ENCODE results near the gene SMOC2. TPM values are rescaled to one million over a fixed set of nuclear protein-coding genes. Genes with fewer than 3 reads are reported as not detected.

SMOC2 gene
- polyA plus RNA-seq, 1 experiment = not detected

DNA sequence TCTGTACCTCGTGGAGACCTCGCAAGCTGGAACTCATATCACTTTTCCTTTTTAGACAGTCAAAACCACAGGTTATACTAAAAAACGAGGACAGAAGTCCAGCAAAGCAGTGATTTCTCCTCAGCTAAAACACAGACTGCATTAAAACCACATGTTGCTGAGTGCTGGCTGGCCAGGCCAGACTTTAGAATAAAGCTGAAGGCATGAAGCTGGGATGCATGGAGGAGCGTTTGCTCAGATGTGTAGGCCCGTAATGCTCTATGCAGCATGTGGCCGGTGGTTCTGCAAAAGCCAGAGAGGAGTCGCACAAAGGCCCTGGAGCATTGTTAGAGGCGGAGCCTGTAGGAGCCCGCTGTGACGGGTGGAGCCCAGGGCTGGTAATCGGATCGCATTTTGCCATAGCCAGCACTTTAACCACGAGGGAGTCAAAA is 83.6 kb downstream of the SMOC2 start:
- no peak for DNase-seq (ENCODE audit: low read depth, low spot score)
- H3K27ac ChIP-seq (ENCODE audit: low read depth, low read length) = no peak overlapping the region
- no peak overlapping the region for H3K4me3 ChIP-seq (ENCODE audit: low read depth, low read length)
- H3K9me3 ChIP-seq (ENCODE audit: control insufficient read depth, insufficient read depth, low read length) = peaks cover 59% of the 10 kb centered on the region
- POLR2A ChIA-PET = no interaction called here
- TF ChIP-seq, protein P1, sequence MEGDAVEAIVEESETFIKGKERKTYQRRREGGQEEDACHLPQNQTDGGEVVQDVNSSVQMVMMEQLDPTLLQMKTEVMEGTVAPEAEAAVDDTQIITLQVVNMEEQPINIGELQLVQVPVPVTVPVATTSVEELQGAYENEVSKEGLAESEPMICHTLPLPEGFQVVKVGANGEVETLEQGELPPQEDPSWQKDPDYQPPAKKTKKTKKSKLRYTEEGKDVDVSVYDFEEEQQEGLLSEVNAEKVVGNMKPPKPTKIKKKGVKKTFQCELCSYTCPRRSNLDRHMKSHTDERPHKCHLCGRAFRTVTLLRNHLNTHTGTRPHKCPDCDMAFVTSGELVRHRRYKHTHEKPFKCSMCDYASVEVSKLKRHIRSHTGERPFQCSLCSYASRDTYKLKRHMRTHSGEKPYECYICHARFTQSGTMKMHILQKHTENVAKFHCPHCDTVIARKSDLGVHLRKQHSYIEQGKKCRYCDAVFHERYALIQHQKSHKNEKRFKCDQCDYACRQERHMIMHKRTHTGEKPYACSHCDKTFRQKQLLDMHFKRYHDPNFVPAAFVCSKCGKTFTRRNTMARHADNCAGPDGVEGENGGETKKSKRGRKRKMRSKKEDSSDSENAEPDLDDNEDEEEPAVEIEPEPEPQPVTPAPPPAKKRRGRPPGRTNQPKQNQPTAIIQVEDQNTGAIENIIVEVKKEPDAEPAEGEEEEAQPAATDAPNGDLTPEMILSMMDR (IDR thresholded peaks at IDR 0.05; ENCODE audit: low read depth, low read length) = no peak
- CTCF ChIA-PET = no interaction called here
- no peaks in the 10 kb centered on the region for H3K27me3 ChIP-seq (ENCODE audit: control insufficient read depth, insufficient read depth, low read length)

DNA sequence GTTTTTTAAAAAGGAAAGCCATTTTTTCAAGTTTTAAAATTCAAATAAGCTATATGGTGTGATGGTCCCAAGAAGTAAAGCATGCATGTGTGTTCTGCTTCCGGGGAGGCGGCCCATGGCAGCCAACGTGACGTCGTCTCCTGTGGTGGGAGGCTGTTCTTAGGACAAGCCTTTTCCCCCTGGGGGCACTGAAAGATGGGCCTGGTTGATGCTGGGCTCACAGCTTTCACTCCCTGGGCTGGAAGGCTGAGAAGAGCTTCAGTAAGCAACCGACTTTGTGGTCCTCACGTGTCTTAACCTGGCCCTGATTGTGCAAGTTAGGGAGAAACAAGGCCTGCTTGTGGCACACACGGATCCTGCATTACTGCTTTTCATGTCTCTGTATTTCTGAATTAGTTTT is 84.1 kb downstream of the SMOC2 start:
- Histone ChIP-seq H3K9me3 (ENCODE audit: control insufficient read depth, insufficient read depth, low read length) (peaks cover 59% of the 10 kb centered on the region), H3K27ac (ENCODE audit: low read depth, low read length) (no peak overlapping the region), H3K4me3 (ENCODE audit: low read depth, low read length) (no peak overlapping the region), H3K27me3 (ENCODE audit: control insufficient read depth, insufficient read depth, low read length) (no peaks in the 10 kb centered on the region)
- TF ChIP-seq, protein P1 (IDR thresholded peaks at IDR 0.05; ENCODE audit: low read depth, low read length) = no peak
- POLR2A ChIA-PET = no interaction called here
- DNase-seq (ENCODE audit: low read depth, low spot score) = no peak
- CTCF ChIA-PET = no interaction called here

DNA sequence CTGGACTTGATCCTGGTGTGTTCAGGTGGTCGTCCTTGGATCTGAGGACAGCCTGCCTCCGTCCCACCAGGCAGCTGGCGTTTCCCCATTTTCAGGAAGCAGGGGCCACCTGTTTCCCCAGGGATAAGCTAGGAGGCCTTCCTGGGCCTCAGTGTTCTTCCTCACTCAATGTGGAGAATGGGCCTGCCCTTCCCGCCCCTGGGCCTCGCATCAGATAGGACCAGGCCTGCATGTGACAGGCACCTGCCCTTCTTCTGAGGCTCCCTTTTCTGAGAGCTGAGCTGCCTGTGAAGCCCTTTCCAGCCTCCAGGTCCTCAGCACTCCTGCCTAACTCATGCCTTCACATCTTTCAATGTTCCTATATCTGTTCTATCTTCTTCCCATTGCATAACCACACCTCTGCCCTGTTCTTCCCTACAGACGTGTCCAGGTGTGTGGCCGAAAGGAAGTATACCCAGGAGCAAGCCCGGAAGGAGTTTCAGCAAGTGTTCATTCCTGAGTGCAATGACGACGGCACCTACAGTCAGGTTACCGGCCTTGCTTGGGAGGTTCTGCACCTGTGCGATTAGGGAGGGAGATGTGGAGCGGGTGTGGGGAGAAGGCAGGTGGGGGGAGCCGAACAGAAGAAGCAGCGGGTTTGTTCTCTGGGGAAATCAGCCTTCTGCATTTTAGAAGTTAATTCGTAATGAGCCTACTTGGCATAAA is 85.1 kb downstream of the SMOC2 start:
- H3K27ac ChIP-seq (ENCODE audit: low read depth, low read length) = no peak overlapping the region
- ChIA-PET POLR2A (no interaction called here), CTCF (no interaction called here)
- H3K4me3 ChIP-seq (ENCODE audit: low read depth, low read length) = no peak overlapping the region
- DNase-seq (ENCODE audit: low read depth, low spot score) = no peak
- peaks cover 60% of the 10 kb centered on the region for H3K9me3 ChIP-seq (ENCODE audit: control insufficient read depth, insufficient read depth, low read length)
- TF ChIP-seq, protein P1 (IDR thresholded peaks at IDR 0.05; ENCODE audit: low read depth, low read length) = no peak
- H3K27me3 ChIP-seq (ENCODE audit: control insufficient read depth, insufficient read depth, low read length) = no peaks in the 10 kb centered on the region

DNA sequence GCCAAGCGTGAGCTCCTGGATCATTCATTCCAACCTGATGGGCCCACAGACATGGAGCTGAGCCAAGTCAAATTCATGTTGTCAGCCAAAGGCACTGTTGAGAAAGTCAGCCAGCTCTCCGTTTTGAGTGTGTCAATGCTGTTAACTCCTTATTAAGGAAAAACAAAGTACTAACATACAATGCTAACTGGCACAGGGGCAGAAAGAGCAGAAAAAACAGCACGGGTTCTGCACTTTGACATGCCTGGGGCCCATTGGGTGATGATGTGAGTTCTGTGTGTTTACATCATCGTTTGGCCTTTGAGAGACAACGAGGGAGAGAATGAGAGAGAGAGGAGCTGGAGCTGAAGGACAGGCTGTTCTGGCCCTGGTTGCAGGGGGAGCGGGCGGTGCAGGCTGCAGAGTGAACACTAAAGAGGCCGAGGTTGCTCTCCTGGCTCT is 85.9 kb downstream of the SMOC2 start:
- peaks cover 61% of the 10 kb centered on the region for H3K9me3 ChIP-seq (ENCODE audit: control insufficient read depth, insufficient read depth, low read length)
- POLR2A ChIA-PET = no interaction called here
- no peak for DNase-seq (ENCODE audit: low read depth, low spot score)
- CTCF ChIA-PET = no interaction called here
- TF ChIP-seq, protein P1 (IDR thresholded peaks at IDR 0.05; ENCODE audit: low read depth, low read length) = no peak
- H3K27me3 ChIP-seq (ENCODE audit: control insufficient read depth, insufficient read depth, low read length) = no peaks in the 10 kb centered on the region
- no peak overlapping the region for H3K27ac ChIP-seq (ENCODE audit: low read depth, low read length)
- H3K4me3 ChIP-seq (ENCODE audit: low read depth, low read length) = no peak overlapping the region

DNA sequence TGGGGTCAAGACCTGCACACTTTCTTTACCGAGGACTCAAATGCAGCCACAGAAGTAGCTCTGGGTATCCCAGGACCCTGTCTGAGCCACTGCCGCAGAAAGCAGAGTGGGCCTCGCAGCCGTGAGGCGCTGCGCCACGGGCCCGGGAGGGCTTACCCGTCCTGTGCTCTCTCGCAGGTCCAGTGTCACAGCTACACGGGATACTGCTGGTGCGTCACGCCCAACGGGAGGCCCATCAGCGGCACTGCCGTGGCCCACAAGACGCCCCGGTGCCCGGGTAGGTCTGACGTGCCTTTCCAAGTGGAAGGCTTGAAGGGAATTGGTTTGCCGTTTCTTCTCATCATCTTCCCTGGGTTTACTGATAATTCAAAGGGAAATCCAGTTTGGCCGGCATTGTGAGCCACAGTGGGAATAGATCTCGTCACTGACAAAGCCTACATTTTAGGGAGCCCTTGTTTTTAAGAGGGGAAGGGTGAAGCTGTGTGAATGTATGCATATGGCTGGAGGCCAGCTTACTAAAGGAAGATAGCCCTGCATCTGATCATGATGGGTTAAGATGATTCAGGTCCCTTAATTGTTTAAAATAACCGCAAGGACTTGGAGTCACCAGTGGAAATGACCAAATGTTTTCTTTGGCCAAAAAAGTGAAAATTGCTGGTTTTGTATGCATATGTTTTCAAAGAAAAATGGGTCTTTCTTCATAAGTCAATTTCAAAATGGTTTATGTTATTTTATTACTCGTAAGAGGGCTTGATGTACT is 86.6 kb downstream of the SMOC2 start:
- TF ChIP-seq, protein P1 (IDR thresholded peaks at IDR 0.05; ENCODE audit: low read depth, low read length) = no peak
- DNase-seq (ENCODE audit: low read depth, low spot score) = no peak
- ChIA-PET CTCF (no interaction called here), POLR2A (no interaction called here)
- no peak overlapping the region for H3K27ac ChIP-seq (ENCODE audit: low read depth, low read length)
- H3K27me3 ChIP-seq (ENCODE audit: control insufficient read depth, insufficient read depth, low read length) = no peaks in the 10 kb centered on the region
- H3K4me3 ChIP-seq (ENCODE audit: low read depth, low read length) = no peak overlapping the region
- H3K9me3 ChIP-seq (ENCODE audit: control insufficient read depth, insufficient read depth, low read length) = peaks cover 65% of the 10 kb centered on the region
